HCT116 (cell line): Measurements from ENCODE around the gene ASS1.

Source experiments
- ATF3 ChIP-seq: IDR thresholded peaks from 2 replicates; pipeline ENCODE4 v1.6.1; 2012
- CTCF ChIP-seq, 3 experiments: fragments of 200-600 bp in 1 of 3; sonication (generic) in 1 of 3; IDR thresholded peaks in 2 of 3; conservative IDR thresholded peaks in 1 of 3; 2 replicates each; pipeline ENCODE4 v1.5.1; 2012 to 2017; ENCODE audit warnings: low read depth in 2 of 3, low read length in 2 of 3, antibody characterized with exemption in 1 of 3, borderline replicate concordance in 1 of 3, control low read depth in 1 of 3, mild to moderate bottlenecking in 1 of 3, mixed read lengths in 1 of 3, mixed run types in 1 of 3, moderate library complexity in 1 of 3; ENCODE audit not compliant: insufficient read depth in 1 of 3
- ELF1 ChIP-seq: IDR thresholded peaks from 2 replicates; pipeline ENCODE4 v1.6.1; 2012; ENCODE audit warnings: low read depth, borderline replicate concordance
- TCF7L2 ChIP-seq: IDR thresholded peaks from 2 replicates; pipeline ENCODE4 v1.7.0; 2011; ENCODE audit warnings: borderline replicate concordance, inconsistent platforms; ENCODE audit not compliant: insufficient read depth, insufficient read length; ENCODE audit errors: extremely low read depth

DNA sequence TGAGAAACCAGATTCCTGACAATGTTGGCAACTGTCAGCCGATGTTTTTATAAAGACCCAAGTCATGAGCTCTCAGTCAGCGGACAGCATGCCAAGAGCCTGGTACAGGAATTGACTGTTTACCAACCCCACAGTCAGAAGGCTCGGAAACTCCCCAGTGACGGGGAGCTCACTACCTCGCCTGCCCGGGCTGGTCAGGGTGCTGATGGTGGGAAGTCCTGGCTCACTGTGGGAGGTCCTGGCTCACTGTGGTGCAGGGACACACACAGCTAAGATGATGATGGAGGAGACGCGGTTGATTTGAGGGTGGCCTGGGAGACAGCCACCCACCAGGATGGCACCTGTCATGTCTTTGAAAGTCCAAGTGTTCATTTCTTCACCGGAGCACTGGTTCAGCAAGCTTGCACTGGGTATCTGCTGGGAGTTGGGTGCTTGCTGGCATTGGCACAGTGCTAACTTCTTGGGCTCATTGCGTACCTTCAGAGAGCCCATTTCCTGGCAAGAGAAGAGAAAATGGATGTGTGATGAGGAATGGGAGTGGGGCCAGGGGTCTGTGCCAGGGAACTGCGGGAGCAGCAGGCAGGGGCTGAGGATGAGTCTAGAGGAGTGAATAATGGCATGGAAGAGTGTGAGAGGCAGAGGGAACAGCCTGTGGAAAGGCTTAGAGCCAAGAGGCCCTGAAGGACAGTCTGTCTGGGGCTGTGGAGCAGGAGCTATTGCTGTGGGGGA is 15.3 kb downstream of the ASS1 start:
- TF ChIP-seq CTCF (IDR thresholded peaks at IDR 0.05 in 2 of 3, conservative IDR thresholded peaks at IDR 0.05 in 1 of 3; ENCODE audit: borderline replicate concordance in 1 of 3, insufficient read depth in 1 of 3, low read depth in 2 of 3, low read length in 2 of 3) (no peak), ATF3 (no peak), ELF1 (no peak), TCF7L2 (no peak)
